Amygdala (tissue), 56 donors: ENCODE results near the gene EPHA10.
A peak's percentile ranks its signal among the peaks of the same experiment; 100 is the strongest.
"Not testable (repeated sequence)": the region's sequence is repeated elsewhere in the genome, so short reads cannot be mapped to it uniquely, and the experiment has no call there.

Source experiments
- DNase-seq, 56 donors: peaks; one replicate each; lab custom pipeline; 2025; lab: John Stamatoyannopoulos, UW

The EPHA10 gene

GRCh38 chr1:37776946-37777516 is 12.1 kb upstream of the EPHA10 start:
- DNase-seq, result no peak

DNA sequence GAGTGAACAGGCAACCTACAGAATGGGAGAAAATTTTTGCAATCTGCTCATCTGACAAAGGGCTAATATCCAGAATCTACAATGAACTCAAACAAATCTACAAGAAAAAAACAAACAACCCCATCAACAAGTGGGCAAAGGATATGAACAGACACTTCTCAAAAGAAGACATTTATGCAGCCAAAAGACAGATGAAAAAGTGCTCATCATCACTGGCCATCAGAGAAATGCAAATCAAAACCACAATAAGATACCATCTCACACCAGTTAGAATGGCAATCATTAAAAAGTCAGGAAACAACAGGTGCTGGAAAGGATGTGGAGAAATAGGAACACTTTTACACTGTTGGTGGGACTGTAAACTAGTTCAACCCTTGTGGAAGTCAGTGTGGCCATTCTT is 6.5 kb upstream of the EPHA10 start:
- not testable (repeated sequence) for DNase-seq

DNA sequence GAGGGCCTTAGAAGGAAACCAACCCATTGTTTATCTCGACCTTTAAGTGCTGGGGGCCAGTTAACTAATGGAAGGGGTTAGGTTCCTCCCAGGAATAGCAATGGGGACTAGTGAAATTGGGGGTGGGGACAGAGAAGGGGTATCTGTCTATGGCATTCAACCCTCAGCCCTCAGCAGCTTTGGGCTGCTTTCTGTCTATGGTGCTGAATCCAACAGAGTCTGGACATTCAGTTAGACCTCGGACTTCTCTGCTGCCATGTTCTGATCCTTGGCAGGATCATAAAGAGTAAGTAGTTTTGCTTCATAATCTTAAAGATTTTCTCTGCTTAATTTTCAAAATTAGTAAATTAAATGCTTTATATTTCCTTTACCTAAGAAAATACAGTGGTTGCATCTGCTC is 2.6 kb upstream of the EPHA10 start:
- DNase-seq, result no peak

- peak in 2 of 56 donors; percentile 15 to 16 for DNase-seq
These were observed 1.2 kb upstream of the EPHA10 start for GRCh38 chr1:37765916-37766664.

GRCh38 chr1:37764414-37764825 is 500 bp downstream of the EPHA10 start:
- DNase-seq, result peak in 10 of 56 donors; percentile 13 to 55 (median 40)

DNA sequence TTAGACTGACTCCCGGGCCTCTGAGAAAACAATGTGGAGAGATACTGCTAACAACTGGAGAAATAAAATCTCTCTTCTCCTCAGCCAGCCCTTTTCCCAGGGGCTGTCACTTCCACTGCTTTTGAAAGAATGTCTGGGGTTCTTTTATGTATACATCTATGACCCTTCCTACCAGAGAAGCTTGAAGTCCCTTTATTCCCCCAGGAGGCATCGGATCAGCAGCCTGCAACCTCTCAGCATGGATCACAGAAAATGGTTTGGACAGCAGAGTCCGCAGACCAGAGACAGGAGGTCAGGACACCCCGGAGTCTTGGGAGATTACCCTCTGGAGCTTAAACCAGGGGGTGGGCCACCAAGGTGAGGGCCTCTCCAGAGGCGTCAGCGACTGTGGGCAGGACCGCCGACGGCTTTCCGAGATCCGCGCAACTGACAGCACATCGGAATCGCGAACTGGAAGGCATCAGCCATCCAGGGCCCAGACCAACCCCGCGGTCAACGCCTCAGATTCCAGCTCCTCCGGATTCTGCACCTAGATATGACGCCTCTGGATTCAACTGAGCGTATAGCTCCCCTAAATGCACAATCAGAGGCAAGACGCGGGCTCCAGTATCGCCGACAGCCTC is 1.0 kb downstream of the EPHA10 start:
- no peak for DNase-seq

DNA sequence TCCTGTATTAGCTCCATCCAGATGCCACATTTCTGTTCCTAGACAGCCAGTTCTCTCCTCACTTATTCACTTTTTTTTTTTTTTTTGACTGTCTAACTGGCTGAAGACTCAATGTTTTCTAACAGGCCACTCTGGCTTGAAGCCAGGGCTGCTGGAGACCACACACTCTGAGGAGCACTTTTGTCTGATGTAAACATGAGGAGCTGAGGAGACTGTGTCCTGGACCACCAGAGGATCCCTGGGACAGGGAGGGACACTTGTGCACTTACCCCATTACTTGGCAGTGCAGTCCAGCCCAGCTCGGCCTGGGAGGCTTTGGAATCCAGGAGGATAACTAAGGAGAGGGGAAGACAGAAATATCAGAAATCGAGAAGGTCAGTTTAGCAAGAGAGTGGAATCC is 2.4 kb downstream of the EPHA10 start:
- no peak for DNase-seq

DNA sequence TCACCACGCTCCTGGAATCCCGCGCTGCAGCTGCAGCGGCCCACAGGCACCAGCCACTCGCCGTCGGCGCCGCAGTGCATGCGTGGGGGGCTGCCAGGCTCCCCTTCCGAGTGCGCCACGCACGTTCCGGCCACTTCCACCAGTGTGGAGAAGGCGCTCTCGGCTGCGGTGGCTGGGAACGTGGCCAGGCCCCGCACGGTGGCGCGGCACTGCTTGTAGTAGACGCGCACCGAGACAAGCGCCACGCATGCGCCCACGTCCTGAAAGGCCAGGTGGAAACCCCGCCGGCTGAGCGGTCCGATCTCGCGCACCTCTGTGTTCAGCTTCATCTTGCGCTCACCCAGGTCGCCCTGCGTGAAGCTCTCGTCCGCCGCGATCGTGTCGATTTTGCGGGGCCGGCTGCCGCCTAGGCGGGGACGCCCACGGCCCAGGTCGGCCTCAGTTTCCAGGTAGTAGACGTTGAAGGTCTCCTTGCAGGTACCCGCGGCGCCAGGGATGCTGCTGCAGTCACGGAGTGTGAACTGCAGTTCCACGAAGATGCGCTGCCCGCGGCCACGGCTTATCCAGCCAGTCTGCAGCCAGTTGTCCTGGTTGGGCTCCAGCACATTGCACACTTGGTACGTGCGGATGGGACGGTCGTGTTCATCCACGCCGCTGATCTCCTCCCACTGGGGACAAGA is 3.4 kb downstream of the EPHA10 start:
- DNase-seq, result no peak

DNA sequence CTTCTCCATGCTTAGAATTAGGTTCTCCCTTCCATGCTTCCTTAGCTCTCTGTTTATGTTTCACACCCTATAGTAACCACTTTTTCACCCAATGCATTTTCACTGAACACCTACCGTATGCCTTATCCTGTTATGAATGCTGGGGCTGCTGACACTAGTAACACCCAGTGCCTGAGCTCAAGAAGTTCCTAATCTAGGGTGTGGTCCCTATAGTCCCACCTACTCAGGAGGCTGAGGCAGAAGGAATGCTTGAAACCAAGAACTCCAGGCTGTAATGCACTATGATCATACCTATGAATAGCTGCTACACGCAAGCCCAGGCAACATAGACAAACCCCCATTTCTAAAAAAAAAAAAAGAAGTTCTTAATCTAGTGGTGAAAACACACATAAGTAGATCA is 5.5 kb downstream of the EPHA10 start:
- DNase-seq, result no peak

- no peak for DNase-seq
These were observed 8.9 kb downstream of the EPHA10 start for GRCh38 chr1:37755951-37756560.

DNA sequence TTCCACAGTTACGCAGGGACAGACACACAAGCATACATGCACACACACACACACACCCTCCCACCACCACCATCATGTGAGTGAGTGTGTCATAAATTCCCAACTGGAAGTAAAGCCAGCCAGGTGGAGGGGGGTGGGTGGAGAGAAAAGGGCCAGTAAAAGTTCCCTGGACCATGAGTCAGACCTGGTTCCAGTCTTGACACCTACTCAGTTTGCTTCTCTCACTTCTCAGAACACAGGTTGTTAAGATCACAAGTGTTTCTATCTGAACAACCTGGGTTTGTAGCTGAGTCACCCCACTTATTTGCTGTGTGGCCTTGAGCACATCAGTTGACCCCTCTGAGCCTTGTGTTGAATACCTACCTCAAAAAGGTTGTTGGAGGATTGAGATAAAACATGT is 9.6 kb downstream of the EPHA10 start:
- DNase-seq, result no peak

DNA sequence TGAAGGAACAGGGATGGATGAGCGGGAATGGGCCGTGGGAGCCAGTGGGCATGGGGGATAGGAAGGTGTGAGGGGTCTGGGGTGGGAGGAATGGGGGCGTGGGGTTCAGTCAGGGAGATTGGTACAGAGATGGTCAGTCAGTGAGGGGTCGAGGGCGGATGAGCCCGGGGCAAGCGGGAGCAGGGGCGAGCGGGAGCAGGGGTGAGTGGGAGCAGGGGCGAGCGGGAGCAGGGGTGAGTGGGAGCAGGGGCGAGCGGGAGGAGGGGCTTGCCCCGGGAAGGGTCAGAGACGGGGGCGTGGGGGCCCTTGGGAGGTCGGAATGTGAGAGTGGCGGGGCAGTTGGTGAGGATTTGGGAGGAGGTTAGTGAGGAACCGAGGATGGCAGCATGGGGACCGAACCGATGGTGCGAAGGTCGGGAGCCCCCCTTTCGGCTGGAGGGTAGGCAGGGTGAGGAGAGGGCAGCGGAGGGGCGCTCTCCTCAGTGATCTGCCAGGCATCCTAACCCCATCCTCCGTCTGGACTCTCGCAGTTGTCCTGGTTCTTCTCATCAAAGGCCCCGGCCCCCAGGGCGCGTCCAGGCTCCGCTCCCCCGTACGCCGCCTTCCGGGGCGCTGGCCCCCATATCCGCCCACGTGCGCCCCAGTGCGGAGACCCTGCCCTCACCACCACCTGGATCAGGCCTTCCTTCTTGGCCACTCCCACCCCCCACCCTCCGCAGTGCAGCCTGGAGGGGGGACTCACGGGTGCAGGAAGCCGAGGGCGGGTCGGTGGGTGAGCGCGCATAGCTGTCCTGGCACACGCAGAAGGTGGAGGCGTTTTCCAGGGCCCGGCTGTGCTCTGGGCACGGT is 11.2 kb downstream of the EPHA10 start:
- DNase-seq, result no peak

- peak in 4 of 56 donors; percentile 8 to 48 (median 42) for DNase-seq
These were observed 12.1 kb downstream of the EPHA10 start for GRCh38 chr1:37752583-37753471.

DNA sequence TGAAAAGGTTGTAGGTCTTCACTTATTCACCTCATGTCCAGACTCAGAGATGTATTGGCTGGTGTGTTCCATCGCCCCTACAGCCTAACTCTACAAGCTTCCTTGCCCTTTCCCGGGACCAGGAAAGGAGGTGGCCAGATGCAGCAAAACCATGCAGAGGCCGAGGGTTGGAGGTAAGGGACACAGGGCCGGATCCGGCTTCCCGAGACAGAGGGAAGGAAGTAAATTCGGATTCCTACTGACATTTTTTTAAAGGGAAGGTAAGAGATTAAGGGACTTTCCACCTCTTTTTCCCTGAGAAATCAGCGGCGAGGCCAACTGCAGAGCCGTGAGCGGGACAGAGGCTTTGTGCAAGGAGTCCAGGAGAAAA is 12.7 kb downstream of the EPHA10 start:
- DNase-seq, result no peak

GRCh38 chr1:37748565-37748964 is 16.4 kb downstream of the EPHA10 start:
- DNase-seq, result no peak

- no peak for DNase-seq
These were observed 18.1 kb downstream of the EPHA10 start for GRCh38 chr1:37746806-37747205.

GRCh38 chr1:37741662-37742061 is 23.3 kb downstream of the EPHA10 start:
- DNase-seq, result no peak

- peak in 18 of 56 donors; percentile 9 to 63 (median 32) for DNase-seq
These were observed 23.8 kb downstream of the EPHA10 start for GRCh38 chr1:37741130-37741529.

GRCh38 chr1:37739222-37739621 is 25.7 kb downstream of the EPHA10 start:
- DNase-seq, result no peak
